ENCODE results near the gene SMAD2.

The SMAD2 gene

DNA sequence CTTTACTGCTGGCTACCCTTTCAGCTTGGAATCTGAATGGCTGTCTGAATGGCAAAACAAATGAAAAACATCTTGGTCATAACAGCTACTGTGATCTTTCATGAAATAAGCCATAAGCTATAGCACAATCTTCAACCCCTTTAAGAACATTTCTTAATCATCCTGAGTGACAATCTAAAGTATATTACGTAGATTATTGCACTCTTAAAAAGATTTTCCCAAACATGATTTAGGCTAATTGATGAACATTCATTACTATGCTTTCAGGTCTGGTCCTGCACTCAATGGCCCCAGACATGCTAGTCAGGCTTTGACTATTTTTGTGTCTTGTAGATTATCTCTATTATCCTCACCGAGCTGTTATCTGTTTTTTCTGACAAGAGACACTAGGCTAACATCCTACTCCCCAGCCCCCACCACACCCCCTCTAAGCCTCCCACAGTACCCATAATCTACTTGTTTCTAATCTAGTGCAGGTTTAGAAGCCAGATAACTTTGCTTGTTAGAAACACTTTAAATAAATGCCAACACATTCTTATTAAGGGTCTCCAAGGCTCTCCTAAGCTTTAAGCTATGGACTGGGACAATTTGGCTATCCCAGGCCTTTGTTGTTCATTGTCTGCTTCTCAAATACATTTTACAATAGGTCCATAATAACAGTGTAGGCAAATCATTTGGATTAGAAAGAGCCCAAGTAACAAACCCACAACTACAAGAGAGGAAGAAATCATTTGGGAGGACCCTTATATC, 4.2 kb downstream of the SMAD2 start:
- TF ChIP-seq, protein P1, sequence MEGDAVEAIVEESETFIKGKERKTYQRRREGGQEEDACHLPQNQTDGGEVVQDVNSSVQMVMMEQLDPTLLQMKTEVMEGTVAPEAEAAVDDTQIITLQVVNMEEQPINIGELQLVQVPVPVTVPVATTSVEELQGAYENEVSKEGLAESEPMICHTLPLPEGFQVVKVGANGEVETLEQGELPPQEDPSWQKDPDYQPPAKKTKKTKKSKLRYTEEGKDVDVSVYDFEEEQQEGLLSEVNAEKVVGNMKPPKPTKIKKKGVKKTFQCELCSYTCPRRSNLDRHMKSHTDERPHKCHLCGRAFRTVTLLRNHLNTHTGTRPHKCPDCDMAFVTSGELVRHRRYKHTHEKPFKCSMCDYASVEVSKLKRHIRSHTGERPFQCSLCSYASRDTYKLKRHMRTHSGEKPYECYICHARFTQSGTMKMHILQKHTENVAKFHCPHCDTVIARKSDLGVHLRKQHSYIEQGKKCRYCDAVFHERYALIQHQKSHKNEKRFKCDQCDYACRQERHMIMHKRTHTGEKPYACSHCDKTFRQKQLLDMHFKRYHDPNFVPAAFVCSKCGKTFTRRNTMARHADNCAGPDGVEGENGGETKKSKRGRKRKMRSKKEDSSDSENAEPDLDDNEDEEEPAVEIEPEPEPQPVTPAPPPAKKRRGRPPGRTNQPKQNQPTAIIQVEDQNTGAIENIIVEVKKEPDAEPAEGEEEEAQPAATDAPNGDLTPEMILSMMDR (IDR thresholded peaks at IDR 0.05; ENCODE audit: borderline replicate concordance, insufficient read depth, low read depth, low read length) = no peak
- no peak overlapping the region for H3K4me3 ChIP-seq (ENCODE audit: low read depth, low read length)

GRCh38 chr18:47919916-47920315, 10.5 kb downstream of the SMAD2 start:
- TF ChIP-seq, protein P1 (IDR thresholded peaks at IDR 0.05; ENCODE audit: borderline replicate concordance, insufficient read depth, low read depth, low read length) = no peak

DNA sequence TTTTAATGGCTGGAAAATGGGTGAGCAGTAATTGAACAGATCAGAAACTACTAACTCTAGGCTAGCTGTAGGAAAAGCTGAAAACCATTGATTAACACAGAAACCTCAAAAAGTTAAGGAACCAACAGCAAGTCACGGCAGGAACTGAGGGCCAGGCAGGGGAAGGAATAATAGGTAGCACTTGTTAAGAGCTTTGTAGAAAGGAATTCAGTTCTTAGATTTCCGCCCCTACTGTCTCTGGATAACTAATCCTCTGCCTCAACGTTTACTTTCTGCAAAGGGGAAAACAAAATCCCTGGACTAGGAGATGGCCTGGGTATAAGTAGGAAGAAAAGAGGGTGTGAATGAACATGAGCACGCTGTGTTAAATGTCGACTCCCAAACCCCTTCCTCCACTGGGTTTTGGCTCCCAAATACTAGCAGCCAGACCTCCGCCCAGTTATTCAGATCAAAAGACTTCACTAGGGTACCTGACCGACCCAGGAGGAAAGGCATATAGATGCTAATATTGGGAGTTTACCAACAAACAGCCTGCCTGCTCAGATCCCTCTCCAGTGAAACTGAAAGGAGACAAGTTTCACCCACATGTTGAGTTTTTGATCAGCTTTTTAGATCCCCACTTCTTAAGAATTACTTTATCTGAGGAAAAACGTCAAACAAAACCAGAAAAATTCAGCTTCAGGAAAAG, 12.4 kb downstream of the SMAD2 start:
- TF ChIP-seq, protein P1 (IDR thresholded peaks at IDR 0.05; ENCODE audit: borderline replicate concordance, insufficient read depth, low read depth, low read length) = no peak
- no peak overlapping the region for H3K4me3 ChIP-seq (ENCODE audit: low read depth, low read length)

More at GRCh38 chr18:47919916-47920315, 10.5 kb downstream of the SMAD2 start:
- H3K4me3 ChIP-seq (ENCODE audit: low read depth, low read length) = no peak overlapping the region

DNA sequence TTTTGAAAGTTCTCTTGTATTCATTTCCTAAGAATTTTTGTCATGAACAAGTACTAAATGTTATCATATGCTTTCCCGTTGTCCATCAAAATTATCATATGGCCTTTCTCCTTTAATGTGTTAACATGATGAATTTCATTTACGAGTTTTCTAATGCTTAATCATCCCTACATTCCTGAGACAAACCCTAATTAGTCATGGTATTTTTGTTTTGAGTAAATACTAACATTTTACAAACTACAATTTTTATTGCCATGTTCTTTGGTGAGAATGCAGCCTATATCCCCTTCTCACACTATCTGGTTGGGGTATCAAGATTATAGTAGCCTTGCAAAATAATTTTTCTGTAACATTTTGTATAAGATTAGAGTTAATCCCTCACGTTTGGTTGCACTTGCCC, 14.5 kb downstream of the SMAD2 start:
- TF ChIP-seq, protein P1 (IDR thresholded peaks at IDR 0.05; ENCODE audit: borderline replicate concordance, insufficient read depth, low read depth, low read length) = no peak
- H3K4me3 ChIP-seq (ENCODE audit: low read depth, low read length) = no peak overlapping the region

DNA sequence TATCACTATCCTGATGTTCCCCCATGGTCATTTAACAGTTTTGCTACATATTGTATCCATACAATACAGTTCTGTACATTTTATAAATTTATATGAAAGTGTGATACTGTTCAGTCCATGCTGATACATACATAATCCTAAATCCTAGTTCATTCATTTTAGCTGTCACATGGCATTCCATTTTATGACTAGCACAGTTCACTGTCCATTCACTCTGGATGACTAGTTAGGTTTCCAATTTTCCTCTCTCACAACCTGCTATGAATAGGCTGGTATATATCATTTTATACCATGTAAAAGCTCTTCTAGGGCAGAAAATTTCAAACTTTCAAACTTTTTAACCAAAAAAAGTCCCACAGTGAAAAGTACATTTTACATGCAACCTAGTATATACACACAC, 15.2 kb downstream of the SMAD2 start:
- no peak overlapping the region for H3K4me3 ChIP-seq (ENCODE audit: low read depth, low read length)
- TF ChIP-seq, protein P1 (IDR thresholded peaks at IDR 0.05; ENCODE audit: borderline replicate concordance, insufficient read depth, low read depth, low read length) = no peak

- TF ChIP-seq, protein P1 (IDR thresholded peaks at IDR 0.05; ENCODE audit: borderline replicate concordance, insufficient read depth, low read depth, low read length) = no peak
- H3K4me3 ChIP-seq (ENCODE audit: low read depth, low read length) = no peak overlapping the region
Observed at GRCh38 chr18:47912794-47913585, 17.5 kb downstream of the SMAD2 start.

Measured in GM12875 (cell line).